Stimulated activated CD4-positive, alpha-beta T cell treated with anti-CD3 and anti-CD28 coated beads, Interleukin-12 subunit alpha, Interleukin-12 subunit beta, amount 100 ng/mL, for 4 hours (primary cell): ENCODE data around the gene DAPK2.
"Not testable (repeated sequence)": the region's sequence is repeated elsewhere in the genome, so short reads cannot be mapped to it uniquely, and the experiment has no call there.

Source experiments
- DNase-seq: peaks from one replicate; pipeline ENCODE4 v3.0.0-alpha.2; 2020

DAPK2 gene

DNA sequence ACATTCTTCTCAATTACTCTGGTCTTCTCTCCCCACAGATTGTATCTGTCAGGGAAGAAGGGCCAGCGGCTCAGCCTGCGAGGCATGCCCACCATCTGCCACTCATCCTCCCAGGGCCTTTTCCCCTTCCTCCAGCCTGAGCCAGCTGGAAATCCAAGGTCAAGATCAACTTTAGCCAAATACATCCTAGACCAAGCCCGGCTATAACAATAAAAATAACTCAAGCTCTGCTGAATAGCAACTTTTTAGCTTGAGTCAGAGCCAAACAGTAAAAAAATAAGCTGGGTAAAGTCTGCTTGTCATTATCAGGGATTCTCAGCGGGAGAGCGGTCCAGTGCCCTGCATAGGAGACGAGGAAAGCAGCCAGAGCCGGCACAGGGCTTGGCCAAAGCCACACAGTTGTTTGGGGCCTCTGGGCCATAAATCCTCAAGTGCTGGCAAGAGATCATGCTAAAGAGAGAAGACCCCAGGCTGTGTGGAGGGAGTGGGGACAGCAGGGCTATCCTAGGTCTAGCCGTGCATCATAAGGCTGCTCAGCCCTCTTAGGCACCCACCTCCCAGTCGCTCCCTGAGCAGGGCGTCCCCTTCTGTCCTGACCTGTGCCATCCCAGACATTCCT is 136.4 kb downstream of the DAPK2 start:
- DNase-seq, result no peak

- DNase-seq, result no peak
Observed at GRCh38 chr15:63908991-63909390, 137.3 kb downstream of the DAPK2 start.

- DNase-seq, result no peak
Observed at GRCh38 chr15:63908281-63908680, 138.0 kb downstream of the DAPK2 start.

- DNase-seq, result no peak
Observed at GRCh38 chr15:63907521-63907920, 138.8 kb downstream of the DAPK2 start.

DNA sequence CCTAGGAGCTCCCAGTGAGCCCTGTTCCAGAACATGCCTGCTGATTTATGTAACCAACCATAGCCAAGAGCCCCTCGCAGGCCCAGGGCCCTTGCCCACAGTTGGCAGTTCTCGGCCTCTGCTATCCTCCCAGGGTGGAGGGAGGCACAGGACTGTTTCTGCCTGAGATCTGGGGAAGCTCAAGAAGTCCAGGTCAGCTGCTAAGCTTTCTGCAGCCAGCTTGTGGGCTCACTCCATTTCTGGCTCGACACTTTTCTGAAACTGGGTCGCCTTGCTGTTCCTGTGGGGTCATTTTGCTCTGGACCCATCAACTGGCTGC is 140.1 kb downstream of the DAPK2 start:
- DNase-seq, result no peak

GRCh38 chr15:63905558-63906265 is 140.6 kb downstream of the DAPK2 start:
- DNase-seq, result no peak

DNA sequence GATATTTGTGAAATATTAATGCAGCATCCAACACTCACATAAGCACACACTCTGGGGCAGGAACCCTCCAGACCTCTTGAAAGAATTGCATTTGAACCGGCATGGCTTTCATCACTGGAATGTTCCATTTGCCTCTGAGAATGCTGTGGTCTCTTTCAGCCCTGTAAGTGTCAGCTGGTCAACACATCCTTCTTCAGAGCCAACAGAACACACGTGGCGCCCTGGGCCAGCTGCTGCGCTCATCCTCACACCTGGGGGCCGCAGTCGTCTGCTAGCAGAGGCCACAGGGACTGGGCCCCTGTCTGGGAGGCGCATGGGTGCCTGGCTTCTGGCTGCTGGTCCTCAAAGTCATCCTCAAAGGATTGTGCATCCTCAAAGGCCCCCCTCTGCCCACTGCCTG is 141.2 kb downstream of the DAPK2 start:
- DNase-seq, result no peak

GRCh38 chr15:63904042-63904441 is 142.2 kb downstream of the DAPK2 start:
- DNase-seq, result no peak

DNA sequence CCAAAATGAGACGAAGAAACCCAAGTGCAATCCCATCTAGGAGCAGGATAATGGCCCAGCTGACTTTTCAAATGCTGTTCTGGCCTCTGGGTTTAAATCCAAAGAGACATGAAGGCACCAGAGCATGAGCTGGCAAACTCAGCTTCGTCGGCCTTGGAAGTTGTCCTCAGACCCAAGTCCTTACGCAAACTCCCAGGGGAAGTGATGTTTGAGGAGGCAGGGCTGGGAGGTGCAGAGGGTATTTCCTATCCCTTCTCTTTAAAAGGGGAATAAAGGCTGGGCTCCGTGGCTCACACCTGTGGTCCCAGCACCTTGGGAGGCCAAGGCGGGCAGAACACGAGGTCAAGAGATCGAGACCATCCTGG is 143.6 kb downstream of the DAPK2 start:
- no peak for DNase-seq

DNA sequence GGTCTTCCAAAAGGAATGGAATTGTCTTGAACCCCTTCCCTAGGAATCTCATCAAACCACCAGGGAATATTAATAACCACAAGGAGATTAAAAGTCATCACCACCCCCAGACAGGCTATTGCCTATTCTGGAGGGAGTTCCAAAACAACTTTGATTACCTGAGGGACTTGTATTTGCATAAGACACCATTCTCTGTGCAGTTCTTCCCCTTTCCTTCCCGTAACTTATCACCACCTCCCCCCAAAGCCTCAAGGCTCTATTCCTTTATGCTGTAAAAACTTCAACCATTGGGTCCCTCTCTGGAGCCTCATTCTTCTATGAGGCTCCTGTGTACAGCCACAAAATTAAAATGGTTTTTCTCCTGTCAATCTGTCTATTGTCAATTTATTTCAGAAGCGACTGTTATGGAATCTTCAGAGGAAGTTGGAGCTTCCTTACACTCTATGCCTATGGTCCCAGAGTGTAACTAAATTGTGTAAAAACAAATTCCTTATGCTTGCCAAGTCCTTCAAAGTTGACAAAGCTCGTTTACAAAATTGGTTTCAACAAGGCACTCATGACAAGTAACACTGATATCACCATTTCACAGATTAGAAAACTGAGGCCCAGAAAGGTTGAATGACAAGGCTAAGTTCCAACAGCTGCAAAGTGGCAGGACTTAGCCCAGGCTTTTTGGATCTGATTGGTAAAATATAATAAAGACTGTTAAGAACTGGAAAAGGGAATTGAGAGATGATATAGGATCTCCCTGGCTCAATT is 144.2 kb downstream of the DAPK2 start:
- no peak for DNase-seq

DNA sequence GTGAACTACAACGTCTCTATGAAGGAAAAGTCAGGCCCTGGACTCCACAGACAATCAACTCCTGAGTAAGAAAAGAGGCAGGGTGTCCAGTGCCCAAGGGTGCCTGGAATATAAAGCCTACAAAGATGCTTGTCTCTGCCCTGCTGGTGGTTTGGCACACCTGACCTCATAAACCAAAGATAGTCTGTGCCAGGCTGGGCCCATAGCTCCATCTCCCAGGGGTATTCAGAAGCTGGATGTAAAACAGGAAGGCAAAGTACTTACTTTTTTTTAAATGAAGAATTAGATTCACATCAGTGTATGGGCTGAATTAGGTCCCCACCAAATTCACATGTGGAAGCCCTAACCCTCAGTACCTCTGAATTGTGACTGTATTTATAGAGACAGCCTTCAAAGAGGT is 146.0 kb downstream of the DAPK2 start:
- no peak for DNase-seq

GRCh38 chr15:63899606-63900005 is 146.7 kb downstream of the DAPK2 start:
- DNase-seq, result not testable (repeated sequence)

- DNase-seq, result no peak
Observed at GRCh38 chr15:63899193-63899592, 147.1 kb downstream of the DAPK2 start.

DNA sequence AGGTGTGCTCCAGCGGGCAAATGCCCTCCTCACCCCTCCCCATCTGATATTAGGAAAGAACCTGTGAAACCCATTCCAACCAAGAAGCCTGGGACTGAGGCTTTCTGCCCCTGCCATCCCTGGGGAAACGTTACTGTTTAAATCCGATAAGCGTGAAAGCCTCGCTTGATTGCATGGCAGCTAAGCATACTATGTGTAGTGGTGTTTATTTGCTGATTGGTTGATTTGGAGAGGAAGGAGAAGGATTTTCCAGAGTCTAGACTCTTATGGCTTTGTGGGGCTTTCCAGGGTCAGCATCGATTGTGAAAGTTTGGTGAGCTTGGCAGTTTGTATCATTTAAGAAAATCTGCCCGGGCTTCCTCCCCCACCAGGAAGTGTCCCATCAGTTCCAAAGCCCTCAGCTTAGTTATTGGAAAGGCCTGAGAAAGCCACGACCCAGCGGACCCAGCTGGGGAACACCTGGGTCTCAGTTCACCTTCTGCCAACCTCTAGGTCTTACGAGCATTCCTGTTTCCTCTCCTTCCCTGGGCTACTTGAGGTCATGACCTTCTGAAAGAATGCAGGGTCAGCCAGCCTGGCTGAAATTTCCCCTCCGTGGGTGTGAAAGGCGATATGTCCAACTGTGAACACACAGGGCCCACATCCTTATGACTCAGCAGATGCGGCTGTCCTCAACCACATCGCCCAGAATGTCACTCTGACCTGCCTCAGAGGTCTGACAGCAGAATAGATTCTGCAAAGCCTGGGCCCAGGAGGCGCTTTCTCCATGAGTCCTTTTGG is 149.8 kb downstream of the DAPK2 start:
- DNase-seq, result no peak

DNA sequence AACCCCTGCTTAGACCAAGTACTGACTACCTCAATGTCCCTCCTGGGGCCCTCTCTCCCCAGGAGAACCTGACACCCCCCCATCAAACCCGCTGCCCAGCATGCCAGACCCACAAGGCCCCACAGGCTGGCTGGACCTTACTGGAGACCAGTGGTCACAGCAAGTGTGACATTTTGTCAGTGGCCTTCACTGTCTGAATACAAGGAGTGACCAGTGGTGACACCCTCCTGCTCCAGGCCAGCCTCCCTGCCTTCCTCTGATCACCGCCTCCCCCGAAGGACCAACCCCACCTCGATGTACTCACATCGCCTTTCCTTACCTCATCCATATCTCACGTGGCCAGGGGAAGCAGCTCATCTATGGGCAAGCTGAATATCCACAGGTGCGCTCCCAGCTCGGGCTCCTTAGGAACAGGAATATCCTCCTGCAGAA is 150.5 kb downstream of the DAPK2 start:
- no peak for DNase-seq

- no peak for DNase-seq
Observed at GRCh38 chr15:63895194-63895593, 151.1 kb downstream of the DAPK2 start.

DNA sequence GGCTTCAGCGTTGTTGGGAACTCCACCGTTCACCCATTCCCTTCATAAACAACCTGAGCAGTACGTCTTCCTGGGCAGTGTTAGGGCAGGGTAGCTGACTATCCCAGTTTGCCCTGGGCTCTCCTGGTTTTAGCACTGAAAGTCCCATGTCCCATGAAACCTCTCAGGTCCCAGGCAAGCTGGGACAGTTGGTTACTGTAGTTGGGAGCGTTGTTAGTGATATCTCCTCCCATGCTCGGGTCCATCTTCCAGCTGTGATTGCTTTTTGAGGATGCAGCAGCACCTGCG is 151.7 kb downstream of the DAPK2 start:
- no peak for DNase-seq

GRCh38 chr15:63893866-63894661 is 152.2 kb downstream of the DAPK2 start:
- DNase-seq, result no peak

DNA sequence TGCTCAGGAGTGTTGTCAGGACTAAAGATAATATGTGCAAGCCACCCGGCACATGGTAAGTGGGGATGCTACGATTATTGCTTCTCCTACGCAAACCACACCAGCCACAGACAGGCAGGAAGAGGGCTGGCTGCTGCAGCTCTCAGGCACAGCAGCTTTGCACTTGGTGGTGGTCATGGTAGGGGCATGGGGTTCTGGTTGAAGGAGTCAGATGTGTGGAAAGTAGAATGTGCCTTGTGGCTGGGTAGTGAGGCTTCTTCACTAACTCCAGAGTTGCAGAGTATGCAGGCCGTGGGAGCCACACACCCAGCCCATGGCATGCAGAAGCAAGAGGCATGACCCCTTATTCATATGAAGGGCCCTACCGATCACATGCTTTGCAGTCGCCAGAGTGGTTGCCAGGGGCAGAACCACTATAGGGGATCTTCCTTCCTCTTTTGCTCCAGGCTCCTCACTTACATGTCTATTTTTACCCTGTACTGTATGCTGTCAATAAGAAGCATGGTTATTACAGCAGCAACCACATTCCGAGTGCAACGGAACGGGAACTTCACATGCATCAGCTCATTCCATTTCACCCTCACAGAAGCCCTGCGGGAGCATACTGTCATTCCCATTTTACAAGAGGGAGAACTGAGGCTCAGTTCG is 153.4 kb downstream of the DAPK2 start:
- peak; percentile 51 for DNase-seq

DNA sequence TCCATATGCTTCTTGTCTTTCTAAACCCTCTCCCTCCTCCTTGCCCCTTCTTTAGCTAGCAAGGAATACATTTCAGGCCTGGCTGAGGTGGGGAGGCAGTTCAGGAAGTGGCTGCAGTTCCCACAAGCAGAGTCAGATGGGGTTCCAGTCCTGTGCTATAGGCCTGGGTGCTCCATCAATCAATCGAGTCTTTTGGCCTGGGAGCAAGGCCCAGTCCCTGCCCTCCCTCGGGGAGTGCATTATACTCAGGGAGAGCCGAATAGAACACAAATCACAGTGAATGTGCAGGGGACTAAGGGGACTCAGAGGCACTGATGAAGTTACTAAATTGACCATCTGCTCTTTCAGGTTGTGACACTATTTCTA is 154.5 kb downstream of the DAPK2 start:
- no peak for DNase-seq

- peak; percentile 75 for DNase-seq
Observed at GRCh38 chr15:63891079-63891767, 155.1 kb downstream of the DAPK2 start.

DNA sequence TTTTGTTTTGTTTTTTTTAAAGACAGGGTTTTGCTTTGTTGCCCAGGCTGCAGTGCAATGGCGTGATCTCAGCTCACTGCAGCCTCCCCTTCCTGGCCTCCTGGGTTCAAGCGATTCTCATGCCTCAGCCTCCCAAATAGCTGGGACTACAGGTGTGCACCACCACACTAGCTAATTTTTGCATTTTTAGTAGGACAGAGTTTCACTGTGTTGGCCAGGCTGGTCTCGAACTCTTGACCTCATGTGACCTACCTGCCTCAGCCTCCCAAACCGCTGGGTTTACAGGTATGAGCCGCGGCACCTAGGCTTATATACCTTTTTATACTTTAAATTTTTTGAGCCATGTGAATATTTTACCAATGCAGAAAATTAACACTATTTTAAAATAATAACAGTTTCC is 155.7 kb downstream of the DAPK2 start:
- DNase-seq, result no peak
